ENCODE results near the gene SERINC1. TPM values are rescaled to one million over a fixed set of nuclear protein-coding genes. Genes with fewer than 3 reads are reported as not detected.

Gene SERINC1
- total RNA-seq, 1 experiment from 2014 or later = 57.6 TPM

GRCh38 chr6:122408702-122409458 lies 62.7 kb downstream of the SERINC1 start:
- Histone ChIP-seq H3K9me2 (ENCODE audit: insufficient read depth) (no peaks in the 10 kb centered on the region), H3K36me3 (ENCODE audit: low read depth) (peaks cover 8% of the 10 kb centered on the region; the same call in 1 of the 2 replicates), H3K27me3 (ENCODE audit: insufficient read depth, low read depth) (no peaks in the 10 kb centered on the region), H3K9me3 (ENCODE audit: insufficient read depth, low read depth) (no peaks in the 10 kb centered on the region), H4K20me1 (ENCODE audit: insufficient read depth) (no peaks in the 10 kb centered on the region), H3K4me3 (no peak overlapping the region), H3K79me2 (ENCODE audit: low read depth) (peaks cover 83% of the 10 kb centered on the region), H2AFZ (no peak overlapping the region), H3F3A (ENCODE audit: insufficient read depth, low read depth) (no peaks in the 10 kb centered on the region), H3K4me1 (replicated peaks; ENCODE audit: insufficient read depth) (no peaks in the 10 kb centered on the region), H3K4me2 (no peak overlapping the region), H3K27ac (no peak overlapping the region)
- no peak for DNase-seq
- ChIA-PET CTCF (interaction anchor here (0.6 kb wide), 1 partner anchor 1503 kb away, joined by 6 read pairs; no protein-coding TSS in a partner anchor), POLR2A (ENCODE audit: unreplicated experiment) (no interaction called here)
- intact Hi-C loops (cut with micrococcal nuclease; ENCODE audit: unreplicated experiment) = no loop called here
- TF ChIP-seq CTCF (conservative IDR thresholded peaks at IDR 0.05) = no peak
- no peak for TF ChIP-seq EZH2 (IDR thresholded peaks at IDR 0.05; ENCODE audit: low read depth)
- no TSS peak for BruUV-seq (replicated peaks)

- H3K9me2 ChIP-seq (ENCODE audit: insufficient read depth) = no peaks in the 10 kb centered on the region
- no peak overlapping the region for H3K27ac ChIP-seq
- CTCF ChIA-PET = interaction anchor here (0.6 kb wide), 1 partner anchor 1502 kb away, joined by 6 read pairs; no protein-coding TSS in a partner anchor
- no peak overlapping the region for H3K4me3 ChIP-seq
- no peaks in the 10 kb centered on the region for H3K9me3 ChIP-seq (ENCODE audit: insufficient read depth, low read depth)
- H3K4me2 ChIP-seq = no peak overlapping the region
- DNase-seq = peak in 1 of 2 experiments; percentile 22
- BruUV-seq (replicated peaks) = no TSS peak
- no peaks in the 10 kb centered on the region for H4K20me1 ChIP-seq (ENCODE audit: insufficient read depth)
- intact Hi-C loops (cut with micrococcal nuclease; ENCODE audit: unreplicated experiment) = no loop called here
- POLR2A ChIA-PET (ENCODE audit: unreplicated experiment) = no interaction called here
- TF ChIP-seq EZH2 (IDR thresholded peaks at IDR 0.05; ENCODE audit: low read depth) (no peak), CTCF (conservative IDR thresholded peaks at IDR 0.05) (no peak)
- H3K4me1 ChIP-seq (replicated peaks; ENCODE audit: insufficient read depth) = no peaks in the 10 kb centered on the region
- no peaks in the 10 kb centered on the region for H3K27me3 ChIP-seq (ENCODE audit: insufficient read depth, low read depth)
- H3K36me3 ChIP-seq (ENCODE audit: low read depth) = peaks cover 5% of the 10 kb centered on the region; the same call in 1 of the 2 replicates
- H3K79me2 ChIP-seq (ENCODE audit: low read depth) = peaks cover 90% of the 10 kb centered on the region
- no peaks in the 10 kb centered on the region for H3F3A ChIP-seq (ENCODE audit: insufficient read depth, low read depth)
- no peak overlapping the region for H2AFZ ChIP-seq
Observed at GRCh38 chr6:122408240-122408639, 63.4 kb downstream of the SERINC1 start.

- H2AFZ ChIP-seq = no peak overlapping the region
- ChIA-PET CTCF (no interaction called here), POLR2A (ENCODE audit: unreplicated experiment) (no interaction called here)
- no peaks in the 10 kb centered on the region for H3K9me2 ChIP-seq (ENCODE audit: insufficient read depth)
- H3K27me3 ChIP-seq (ENCODE audit: insufficient read depth, low read depth) = no peaks in the 10 kb centered on the region
- H3K4me3 ChIP-seq = no peak overlapping the region
- BruUV-seq (replicated peaks) = no TSS peak
- DNase-seq = peak in 1 of 2 experiments; percentile 28
- no peaks in the 10 kb centered on the region for H4K20me1 ChIP-seq (ENCODE audit: insufficient read depth)
- H3K27ac ChIP-seq = no peak overlapping the region
- no peaks in the 10 kb centered on the region for H3F3A ChIP-seq (ENCODE audit: insufficient read depth, low read depth)
- peaks cover 5% of the 10 kb centered on the region; the same call in 1 of the 2 replicates for H3K36me3 ChIP-seq (ENCODE audit: low read depth)
- intact Hi-C loops (cut with micrococcal nuclease; ENCODE audit: unreplicated experiment) = no loop called here
- TF ChIP-seq EZH2 (IDR thresholded peaks at IDR 0.05; ENCODE audit: low read depth) = no peak
- peaks cover 95% of the 10 kb centered on the region for H3K79me2 ChIP-seq (ENCODE audit: low read depth)
- H3K4me2 ChIP-seq = no peak overlapping the region
- H3K9me3 ChIP-seq (ENCODE audit: insufficient read depth, low read depth) = no peaks in the 10 kb centered on the region
- no peaks in the 10 kb centered on the region for H3K4me1 ChIP-seq (replicated peaks; ENCODE audit: insufficient read depth)
Observed at GRCh38 chr6:122407712-122408111, 63.9 kb downstream of the SERINC1 start.

All from PC-9 (cell line).